Nephron (organoid): Measurements from ENCODE around the gene PTPRD.

Source experiments
- H3K27ac Mint-ChIP-seq, 3 experiments: 2 replicates each; pipeline ENCODE4 v1.8.0; 2020; ENCODE audit warnings: mixed read lengths in 3 of 3, mild to moderate bottlenecking in 2 of 3, moderate library complexity in 1 of 3
- H3K27me3 Mint-ChIP-seq: 2 replicates; pipeline ENCODE4 v1.8.0; 2021; ENCODE audit warnings: low read depth, mild to moderate bottlenecking, moderate library complexity, mixed read lengths
- H3K36me3 Mint-ChIP-seq: 2 replicates; pipeline ENCODE4 v1.8.0; 2020; ENCODE audit warnings: low read depth, mixed read lengths
- H3K4me1 Mint-ChIP-seq: 2 replicates; pipeline ENCODE4 v1.8.0; 2020; ENCODE audit warnings: mixed read lengths
- H3K4me3 Mint-ChIP-seq, 3 experiments: 2 replicates each; pipeline ENCODE4 v1.8.0; 2020; ENCODE audit warnings: mild to moderate bottlenecking in 3 of 3, mixed read lengths in 3 of 3, moderate library complexity in 2 of 3
- H3K9me3 Mint-ChIP-seq: 2 replicates; pipeline ENCODE4 v1.8.0; 2020; ENCODE audit warnings: mixed read lengths
- CTCF ChIP-seq, 3 experiments: fragments of 200-600 bp; sonication (generic); IDR thresholded peaks; one replicate each; pipeline ENCODE4 v1.5.0; 2021; ENCODE audit warnings: antibody characterized with exemption in 3 of 3; ENCODE audit not compliant: unreplicated experiment in 3 of 3

Gene PTPRD

GRCh38 chr9:8589476-8589875, 2023.3 kb downstream of the PTPRD start:
- H3K9me3 Mint-ChIP-seq = peaks cover 3% of the 10 kb centered on the region
- no peaks in the 10 kb centered on the region for H3K27me3 Mint-ChIP-seq
- H3K4me3 Mint-ChIP-seq = no peak overlapping the region
- H3K36me3 Mint-ChIP-seq = peaks cover 38% of the 10 kb centered on the region
- no peak overlapping the region for H3K27ac Mint-ChIP-seq
- TF ChIP-seq CTCF (IDR thresholded peaks at IDR 0.05; ENCODE audit: unreplicated experiment in 3 of 3) = no peak
- peaks cover 24% of the 10 kb centered on the region for H3K4me1 Mint-ChIP-seq

GRCh38 chr9:8585036-8585435, 2027.8 kb downstream of the PTPRD start:
- Mint-ChIP-seq H3K4me3 (no peak overlapping the region), H3K27me3 (no peaks in the 10 kb centered on the region), H3K4me1 (peaks cover 18% of the 10 kb centered on the region), H3K27ac (no peak overlapping the region), H3K36me3 (peaks cover 53% of the 10 kb centered on the region), H3K9me3 (peaks cover 8% of the 10 kb centered on the region)
- no peak for TF ChIP-seq CTCF (IDR thresholded peaks at IDR 0.05; ENCODE audit: unreplicated experiment in 3 of 3)

GRCh38 chr9:8579661-8580060, 2033.1 kb downstream of the PTPRD start:
- peaks cover 34% of the 10 kb centered on the region for H3K36me3 Mint-ChIP-seq
- TF ChIP-seq CTCF (IDR thresholded peaks at IDR 0.05; ENCODE audit: unreplicated experiment in 3 of 3) = no peak
- no peaks in the 10 kb centered on the region for H3K27me3 Mint-ChIP-seq
- H3K4me1 Mint-ChIP-seq = peaks cover 21% of the 10 kb centered on the region
- H3K27ac Mint-ChIP-seq = no peak overlapping the region
- peaks cover 8% of the 10 kb centered on the region for H3K9me3 Mint-ChIP-seq
- no peak overlapping the region for H3K4me3 Mint-ChIP-seq

- peaks cover 28% of the 10 kb centered on the region for H3K4me1 Mint-ChIP-seq
- H3K36me3 Mint-ChIP-seq = peaks cover 10% of the 10 kb centered on the region
- H3K9me3 Mint-ChIP-seq = no peaks in the 10 kb centered on the region
- TF ChIP-seq CTCF (IDR thresholded peaks at IDR 0.05; ENCODE audit: unreplicated experiment in 3 of 3) = no peak
- H3K4me3 Mint-ChIP-seq = no peak overlapping the region
- no peaks in the 10 kb centered on the region for H3K27me3 Mint-ChIP-seq
- no peak overlapping the region for H3K27ac Mint-ChIP-seq
Observed at GRCh38 chr9:8576741-8577140, 2036.1 kb downstream of the PTPRD start.

- no peak overlapping the region for H3K27ac Mint-ChIP-seq
- H3K9me3 Mint-ChIP-seq = no peaks in the 10 kb centered on the region
- peaks cover 37% of the 10 kb centered on the region for H3K4me1 Mint-ChIP-seq
- H3K36me3 Mint-ChIP-seq = peaks cover 4% of the 10 kb centered on the region
- H3K4me3 Mint-ChIP-seq = no peak overlapping the region
- H3K27me3 Mint-ChIP-seq = no peaks in the 10 kb centered on the region
- TF ChIP-seq CTCF (IDR thresholded peaks at IDR 0.05; ENCODE audit: unreplicated experiment in 3 of 3) = no peak
Observed at GRCh38 chr9:8574846-8575245, 2038.0 kb downstream of the PTPRD start.

GRCh38 chr9:8572209-8572608, 2040.6 kb downstream of the PTPRD start:
- Mint-ChIP-seq H3K4me1 (peaks cover 32% of the 10 kb centered on the region), H3K4me3 (no peak overlapping the region), H3K27me3 (no peaks in the 10 kb centered on the region), H3K36me3 (peaks cover 2% of the 10 kb centered on the region), H3K27ac (no peak overlapping the region), H3K9me3 (no peaks in the 10 kb centered on the region)
- no peak for TF ChIP-seq CTCF (IDR thresholded peaks at IDR 0.05; ENCODE audit: unreplicated experiment in 3 of 3)
